OCI-LY7 (cell line): Measurements from ENCODE around the gene CNTN4. TPM values are rescaled to one million over a fixed set of nuclear protein-coding genes. Genes with fewer than 3 reads are reported as not detected.
A peak's percentile ranks its signal among the peaks of the same experiment; 100 is the strongest.

Experiments used
- Bru-seq: library from RNA; stranded (reverse); fragments of 400-500 nt; gene quantifications from one replicate; lab custom pipeline; 2021; lab: Mats Ljungman, UMichigan
- BruChase-seq, 2 experiments: library from RNA; stranded (reverse); fragments of 400-500 nt; gene quantifications; one replicate each; lab custom pipeline; 2021; lab: Mats Ljungman, UMichigan
- BruUV-seq: library from RNA; stranded (reverse); fragments of 400-500 nt; replicated peaks from 2 replicates; lab custom pipeline; 2021; lab: Mats Ljungman, UMichigan
- CTCF ChIA-PET: fragments of 300-600 bp; sonication (Branson Sonifier 250); formaldehyde crosslinking; loops from one replicate; lab custom pipeline; 2022; ENCODE audit warnings: antibody characterized with exemption; ENCODE audit not compliant: unreplicated experiment; lab: Charles Lee
- POLR2A ChIA-PET: fragments of 300-600 bp; sonication (Branson Sonifier 250); formaldehyde crosslinking; loops from one replicate; lab custom pipeline; 2022; ENCODE audit warnings: antibody characterized with exemption; lab: Charles Lee
- DNase-seq: peaks from one replicate; pipeline ENCODE4 v3.0.0-alpha.2; 2015; ENCODE audit warnings: low spot score
- H2AFZ ChIP-seq: fragments of 200-600 bp; sonication (generic), shearing (Covaris generic); 2 replicates; pipeline ENCODE4 v1.6.1; 2014; ENCODE audit warnings: mild to moderate bottlenecking, antibody characterized with exemption, low read length, moderate library complexity
- H3K27ac ChIP-seq: fragments of 200-600 bp; sonication (generic); 2 replicates; pipeline ENCODE4 v1.5.1; 2014; ENCODE audit warnings: mixed run types, low read depth, mild to moderate bottlenecking, moderate library complexity, low read length, inconsistent platforms; ENCODE audit not compliant: poor library complexity, severe bottlenecking
- H3K36me3 ChIP-seq: fragments of 200-600 bp; sonication (generic); 2 replicates; pipeline ENCODE4 v1.6.1; 2014; ENCODE audit warnings: mild to moderate bottlenecking, antibody characterized with exemption, low read length, moderate library complexity, mixed read lengths; ENCODE audit not compliant: insufficient read depth
- H3K4me1 ChIP-seq: fragments of 200-600 bp; sonication (generic); 2 replicates; pipeline ENCODE4 v1.5.1; 2014; ENCODE audit warnings: mild to moderate bottlenecking, low read length; ENCODE audit not compliant: insufficient read depth, poor library complexity, severe bottlenecking
- H3K4me2 ChIP-seq: fragments of 200-600 bp; sonication (generic); 2 replicates; pipeline ENCODE4 v1.6.1; 2014; ENCODE audit warnings: mild to moderate bottlenecking, low read length
- H3K4me3 ChIP-seq: fragments of 200-600 bp; sonication (generic); 2 replicates; pipeline ENCODE4 v1.5.1; 2014; ENCODE audit warnings: mild to moderate bottlenecking, low read depth, low read length; ENCODE audit not compliant: poor library complexity, severe bottlenecking
- H3K79me2 ChIP-seq: fragments of 200-600 bp; sonication (generic); 2 replicates; pipeline ENCODE4 v1.6.1; 2016; ENCODE audit warnings: low read depth, mild to moderate bottlenecking, low read length, moderate library complexity, mixed read lengths; ENCODE audit not compliant: insufficient read depth
- H3K9me2 ChIP-seq: fragments of 200-600 bp; sonication (generic); 2 replicates; pipeline ENCODE4 v1.6.1; 2016; ENCODE audit warnings: mild to moderate bottlenecking, low read length, mixed read lengths; ENCODE audit not compliant: insufficient read depth
- H3K9me3 ChIP-seq: fragments of 200-600 bp; sonication (generic); 2 replicates; pipeline ENCODE4 v1.6.1; 2014; ENCODE audit warnings: mild to moderate bottlenecking, mixed run types, low read length, mixed read lengths
- H4K20me1 ChIP-seq: fragments of 200-600 bp; sonication (generic); 2 replicates; pipeline ENCODE4 v1.6.1; 2014; ENCODE audit warnings: mild to moderate bottlenecking, antibody characterized with exemption, low read length, moderate library complexity, mixed read lengths; ENCODE audit not compliant: insufficient read depth
- CTCF ChIP-seq: fragments of 200-600 bp; sonication (generic); conservative IDR thresholded peaks from 2 replicates; pipeline ENCODE4 v1.5.1; 2014; ENCODE audit warnings: mild to moderate bottlenecking, antibody characterized with exemption, low read length, moderate library complexity, mixed read lengths
- EZH2phosphoT487 ChIP-seq: fragments of 200-600 bp; sonication (generic); IDR thresholded peaks from 2 replicates; pipeline ENCODE4 v1.6.1; 2018; ENCODE audit warnings: low read depth, borderline replicate concordance, mild to moderate bottlenecking, mixed run types, antibody characterized with exemption, low read length, moderate library complexity, mixed read lengths
- intact Hi-C: fragments of 100-400 bp; cut with micrococcal nuclease; formaldehyde crosslinking; loops from one replicate; pipeline ENCODE4 v1.10.0; 2022; ENCODE audit not compliant: unreplicated experiment
- long read RNA-seq: library from polyadenylated mRNA; stranded (forward); transcript quantifications from one replicate; pipeline ENCODE4 v2.0.0, GENCODE V29; 2022
- total RNA-seq, 2 experiments: library from RNA; depleted of rRNA in 1 of 2; stranded (reverse); fragments of >200 nt in 1 of 2; shearing (Covaris generic) in 1 of 2; gene quantifications; 2 replicates each; pipeline ENCODE4 v1.2.3, GENCODE V29; 2014 to 2022

CNTN4 gene
- total RNA-seq (2014; rRNA removed; shearing (Covaris generic)) (not detected in 2 replicates), total RNA-seq (2022) (not detected in 2 replicates), Bru-seq, nascent RNA (not detected), BruChase-seq, experiment 1, labeled RNA remaining after a 6-hour chase (percentile 0 among the genes with signal in this experiment), BruChase-seq, experiment 2, labeled RNA remaining after a 2-hour chase (percentile 0 among the genes with signal in this experiment)
- long read RNA-seq: 0 reads

DNA sequence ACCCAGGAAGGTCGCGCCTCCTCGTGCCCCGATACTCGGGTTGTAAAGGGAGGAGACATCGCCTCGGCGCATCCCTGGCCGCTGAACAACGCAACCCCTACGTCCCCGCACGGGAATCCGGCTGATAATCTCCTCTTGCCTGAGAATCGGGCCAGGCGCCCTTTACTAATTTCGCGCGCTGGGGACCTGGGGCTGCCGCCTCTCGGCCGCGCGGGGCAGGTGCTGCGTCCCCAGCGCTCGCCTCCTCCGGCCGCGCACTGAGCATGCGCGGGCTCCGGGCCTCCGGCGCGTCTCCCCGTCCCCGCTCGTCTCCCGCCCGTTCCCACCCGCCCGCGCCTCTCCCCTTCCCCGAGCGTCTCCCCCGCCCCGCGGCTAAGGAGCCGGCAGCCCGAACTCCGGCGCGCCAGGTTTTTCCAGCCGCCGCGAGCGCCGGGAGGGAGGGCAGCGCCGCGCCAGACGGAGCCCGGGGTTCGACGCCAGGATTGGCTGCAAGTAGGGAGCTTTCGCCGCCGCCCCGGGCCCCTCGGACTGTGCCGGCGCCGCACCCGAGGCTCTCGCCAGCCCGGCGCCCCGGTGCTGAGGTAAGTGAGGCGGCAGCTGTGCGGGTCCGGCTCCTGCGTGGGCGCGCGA lies at the start of gene CNTN4:
Gene CNTN4 (plus strand): TSS at position 469 of the 630 bp plus-strand sequence.
- TF ChIP-seq EZH2phosphoT487: no peak
- Histone ChIP-seq H4K20me1 (no peaks in the 10 kb centered on the region), H3K4me2 (no peak within 1 kb of the TSS), H3K36me3 (no peaks in the 10 kb centered on the region), H2AFZ (no peak within 1 kb of the TSS), H3K4me3 (no peak within 1 kb of the TSS), H3K79me2 (no peaks in the 10 kb centered on the region), H3K27ac (no peak within 1 kb of the TSS), H3K9me2 (no peaks in the 10 kb centered on the region), H3K9me3 (no peaks in the 10 kb centered on the region), H3K4me1 (no peaks in the 10 kb centered on the region)
- intact Hi-C loops: no loop called here
- BruUV-seq: no TSS peak
- DNase-seq: no peak
- ChIA-PET POLR2A (no interaction called here), CTCF (no interaction called here)

- ChIA-PET CTCF (no interaction called here), POLR2A (interaction anchor here (0.7 to 1.1 kb wide), 2 partner anchors 10 to 653 kb away, joined by 3 read pairs; no protein-coding TSS in a partner anchor)
- BruUV-seq: no TSS peak
- DNase-seq: no peak
- intact Hi-C loops: no loop called here
- Histone ChIP-seq H3K27ac (no peak overlapping the region), H3K4me1 (no peaks in the 10 kb centered on the region), H3K4me2 (no peak overlapping the region), H3K9me3 (no peaks in the 10 kb centered on the region), H3K79me2 (no peaks in the 10 kb centered on the region), H3K9me2 (no peaks in the 10 kb centered on the region), H4K20me1 (no peaks in the 10 kb centered on the region), H2AFZ (no peak overlapping the region), H3K4me3 (no peak overlapping the region), H3K36me3 (no peaks in the 10 kb centered on the region)
- TF ChIP-seq CTCF: no peak
- no peak for TF ChIP-seq EZH2phosphoT487
Observed at GRCh38 chr3:2061360-2061759, 37.3 kb upstream of the CNTN4 start.

DNA sequence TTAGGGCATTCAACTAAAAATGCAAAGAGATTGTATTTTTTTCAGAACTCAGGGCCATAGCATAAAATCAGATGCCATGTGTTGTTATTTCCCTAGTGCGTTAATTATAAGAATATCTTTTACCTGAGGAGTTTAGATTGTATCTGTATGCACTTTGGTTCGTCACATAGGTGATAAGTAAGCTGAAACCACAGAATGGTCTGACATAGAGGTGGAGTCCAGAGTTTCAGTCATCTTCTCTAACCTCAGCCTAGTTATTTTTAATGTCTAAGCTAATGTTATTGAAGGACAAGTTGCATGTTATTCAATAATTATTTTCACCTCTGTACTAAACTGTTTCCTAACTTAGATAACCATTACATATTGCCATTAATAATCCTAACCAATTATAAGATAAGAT lies 27.1 kb upstream of the CNTN4 start:
- DNase-seq: no peak
- TF ChIP-seq CTCF (no peak), EZH2phosphoT487 (no peak)
- POLR2A ChIA-PET: interaction anchor here (0.6 kb wide), 1 partner anchor 10 kb away, joined by 3 read pairs; no protein-coding TSS in a partner anchor

More for the DNA sequence above, 27.1 kb upstream of the CNTN4 start:
- no peak overlapping the region for H2AFZ ChIP-seq
- H3K9me2 ChIP-seq: no peaks in the 10 kb centered on the region
- H3K36me3 ChIP-seq: no peaks in the 10 kb centered on the region
- intact Hi-C loops: no loop called here
- CTCF ChIA-PET: no interaction called here
- H3K27ac ChIP-seq: no peak overlapping the region
- H3K4me2 ChIP-seq: no peak overlapping the region
- no peaks in the 10 kb centered on the region for H3K4me1 ChIP-seq
- H4K20me1 ChIP-seq: no peaks in the 10 kb centered on the region
- BruUV-seq: no TSS peak
- no peaks in the 10 kb centered on the region for H3K9me3 ChIP-seq
- H3K4me3 ChIP-seq: no peak overlapping the region
- H3K79me2 ChIP-seq: no peaks in the 10 kb centered on the region
